Liver (tissue), 9 donors: ENCODE results near the gene INSM1. TPM values are rescaled to one million over a fixed set of nuclear protein-coding genes. Genes with fewer than 3 reads are reported as not detected.
"Not testable (repeated sequence)": the region's sequence is repeated elsewhere in the genome, so short reads cannot be mapped to it uniquely, and the experiment has no call there.

Experiments
- DNase-seq: peaks from one replicate; pipeline ENCODE4 v3.0.0-alpha.2; 2017; ENCODE audit warnings: low spot score
- H3K27ac ChIP-seq, 2 donors: one replicate each; pipeline ENCODE4 v1.7.0; 2013; ENCODE audit warnings: inconsistent platforms in 2 of 2, low read length in 2 of 2, control low read depth in 1 of 2, low read depth in 1 of 2, mild to moderate bottlenecking in 1 of 2
- H3K27me3 ChIP-seq, 4 donors: one replicate each; pipeline versions ENCODE4 v1.6.1 to v1.7.0; 2013; ENCODE audit warnings: low read length in 3 of 4, inconsistent platforms in 1 of 4, mild to moderate bottlenecking in 1 of 4, moderate library complexity in 1 of 4; ENCODE audit not compliant: control insufficient read depth in 4 of 4, insufficient read depth in 4 of 4
- H3K36me3 ChIP-seq, 4 donors: one replicate each; pipeline versions ENCODE4 v1.6.1 to v1.7.0; 2013; ENCODE audit warnings: low read length in 3 of 4, mild to moderate bottlenecking in 3 of 4, low read depth in 1 of 4, moderate library complexity in 1 of 4; ENCODE audit not compliant: control insufficient read depth in 4 of 4, insufficient read depth in 3 of 4
- H3K4me1 ChIP-seq, 4 donors: one replicate each; pipeline versions ENCODE4 v1.6.1 to v1.7.0; 2013; ENCODE audit warnings: low read length in 3 of 4, mild to moderate bottlenecking in 3 of 4, moderate library complexity in 1 of 4; ENCODE audit not compliant: control insufficient read depth in 4 of 4, insufficient read depth in 4 of 4
- H3K4me3 ChIP-seq, 3 donors: one replicate each; pipeline versions ENCODE4 v1.6.1 to v1.7.0; 2013; ENCODE audit warnings: low read length in 3 of 3, control low read depth in 1 of 3, low read depth in 1 of 3, mild to moderate bottlenecking in 1 of 3
- H3K9ac ChIP-seq, 2 donors: one replicate each; pipeline ENCODE4 v1.7.0; 2013; ENCODE audit warnings: low read length in 2 of 2, mild to moderate bottlenecking in 2 of 2, moderate library complexity in 2 of 2, control low read depth in 1 of 2, low read depth in 1 of 2
- H3K9me3 ChIP-seq, 4 donors: one replicate each; pipeline versions ENCODE4 v1.6.1 to v1.7.0; 2013; ENCODE audit warnings: low read length in 3 of 4; ENCODE audit not compliant: control insufficient read depth in 4 of 4
- ATF3 ChIP-seq: IDR thresholded peaks from 2 replicates; pipeline ENCODE4 v1.6.1; 2016; ENCODE audit warnings: antibody characterized with exemption
- CTCF ChIP-seq: fragments of 150-350 bp; IDR thresholded peaks from 2 replicates; pipeline ENCODE4 v1.5.1; 2017; ENCODE audit warnings: improper control_type of control experiment, low read depth, low read length; ENCODE audit not compliant: missing input control
- EGR1 ChIP-seq, 2 donors: IDR thresholded peaks; 2 replicates each; pipeline ENCODE4 v1.6.1; 2016 to 2018; ENCODE audit warnings: antibody characterized with exemption in 2 of 2, low read depth in 2 of 2
- FOXA1 ChIP-seq: IDR thresholded peaks from 2 replicates; pipeline ENCODE4 v1.6.1; 2016; ENCODE audit warnings: antibody characterized with exemption
- GABPA ChIP-seq, 2 donors: IDR thresholded peaks in 1 of 2; conservative IDR thresholded peaks in 1 of 2; 2 replicates each; pipeline ENCODE4 v1.6.1; 2016; ENCODE audit warnings: antibody characterized with exemption in 2 of 2, mild to moderate bottlenecking in 1 of 2, moderate library complexity in 1 of 2
- HNF4A ChIP-seq, 2 donors: conservative IDR thresholded peaks; 2 replicates each; pipeline ENCODE4 v1.6.1; 2016; ENCODE audit warnings: antibody characterized with exemption in 2 of 2, mild to moderate bottlenecking in 2 of 2
- HNF4G ChIP-seq: IDR thresholded peaks from 2 replicates; pipeline ENCODE4 v1.6.1; 2016; ENCODE audit warnings: antibody characterized with exemption
- JUND ChIP-seq, 2 donors: IDR thresholded peaks; 2 replicates each; pipeline ENCODE4 v1.6.1; 2016; ENCODE audit warnings: antibody characterized with exemption in 2 of 2
- NR2F2 ChIP-seq: IDR thresholded peaks from 2 replicates; pipeline ENCODE4 v1.6.1; 2016; ENCODE audit warnings: antibody characterized with exemption
- RAD21 ChIP-seq, 2 donors: IDR thresholded peaks; 2 replicates each; pipeline ENCODE4 v1.6.1; 2016; ENCODE audit warnings: antibody characterized with exemption in 2 of 2, mild to moderate bottlenecking in 2 of 2
- REST ChIP-seq: IDR thresholded peaks from 2 replicates; pipeline ENCODE4 v1.6.1; 2016; ENCODE audit warnings: antibody characterized with exemption, mild to moderate bottlenecking
- RXRA ChIP-seq, 2 donors: IDR thresholded peaks; 2 replicates each; pipeline ENCODE4 v1.6.1; 2017 to 2018; ENCODE audit warnings: antibody characterized with exemption in 2 of 2, mild to moderate bottlenecking in 1 of 2
- TAF1 ChIP-seq: conservative IDR thresholded peaks from 2 replicates; pipeline ENCODE4 v1.6.1; 2016; ENCODE audit warnings: antibody characterized with exemption, mild to moderate bottlenecking
- YY1 ChIP-seq: IDR thresholded peaks from 2 replicates; pipeline ENCODE4 v1.6.1; 2016; ENCODE audit warnings: antibody characterized with exemption, mild to moderate bottlenecking
- WGBS: extraction: QIAGEN DNeasy Blood & Tissue Kit; methylation state at CpG from one replicate; pipeline ENCODE4 v1.1.7; 2013; 5-methylcytosine and 5-hydroxymethylcytosine counted together
- polyA plus RNA-seq, 2 donors: library from polyadenylated mRNA; stranded (reverse) in 1 of 2; unstranded in 1 of 2; fragments of 200-250 nt in 1 of 2; fragments of >200 nt in 1 of 2; fragmentation: Nextera tagmentation in 1 of 2; extraction: Ambion mirVana in 1 of 2; gene quantifications; one replicate each; pipeline versions ENCODE4 v1.2.1 to v1.2.3, GENCODE V29; 2013 to 2015
- total RNA-seq, 2 donors: library from RNA; depleted of rRNA; stranded (reverse); fragments of >200 nt; gene quantifications; one replicate each; pipeline ENCODE4 v1.2.3, GENCODE V29; 2014
- TF ChIP-seq, protein P1 (sequence below): IDR thresholded peaks from 2 replicates; pipeline ENCODE4 v1.6.1; 2016; ENCODE audit warnings: antibody characterized with exemption
- donor health status: healthy.
- donor health status: healthy.
- donor health status: healthy.
- donor health status: healthy.
- donor health status: healthy.

The INSM1 gene
- total and polyA plus RNA-seq, 4 donors, result not detected

GRCh38 chr20:20353576-20353975, 14.3 kb upstream of the INSM1 start:
- TF ChIP-seq CTCF (no peak), HNF4G (no peak), ATF3 (no peak), RXRA (IDR thresholded peaks at IDR 0.05) (no peak), YY1 (no peak), TAF1 (no peak), HNF4A (conservative IDR thresholded peaks at IDR 0.05) (no peak), EGR1 (IDR thresholded peaks at IDR 0.05; ENCODE audit: low read depth in 2 of 2) (no peak), RAD21 (IDR thresholded peaks at IDR 0.05) (no peak)
- TF ChIP-seq, protein P1, sequence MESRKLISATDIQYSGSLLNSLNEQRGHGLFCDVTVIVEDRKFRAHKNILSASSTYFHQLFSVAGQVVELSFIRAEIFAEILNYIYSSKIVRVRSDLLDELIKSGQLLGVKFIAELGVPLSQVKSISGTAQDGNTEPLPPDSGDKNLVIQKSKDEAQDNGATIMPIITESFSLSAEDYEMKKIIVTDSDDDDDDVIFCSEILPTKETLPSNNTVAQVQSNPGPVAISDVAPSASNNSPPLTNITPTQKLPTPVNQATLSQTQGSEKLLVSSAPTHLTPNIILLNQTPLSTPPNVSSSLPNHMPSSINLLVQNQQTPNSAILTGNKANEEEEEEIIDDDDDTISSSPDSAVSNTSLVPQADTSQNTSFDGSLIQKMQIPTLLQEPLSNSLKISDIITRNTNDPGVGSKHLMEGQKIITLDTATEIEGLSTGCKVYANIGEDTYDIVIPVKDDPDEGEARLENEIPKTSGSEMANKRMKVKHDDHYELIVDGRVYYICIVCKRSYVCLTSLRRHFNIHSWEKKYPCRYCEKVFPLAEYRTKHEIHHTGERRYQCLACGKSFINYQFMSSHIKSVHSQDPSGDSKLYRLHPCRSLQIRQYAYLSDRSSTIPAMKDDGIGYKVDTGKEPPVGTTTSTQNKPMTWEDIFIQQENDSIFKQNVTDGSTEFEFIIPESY, result no peak
- no peak overlapping the region for H3K27ac ChIP-seq
- H3K4me3 ChIP-seq, result no peak overlapping the region
- no peak for DNase-seq
- no peaks in the 10 kb centered on the region for H3K4me1 ChIP-seq
- H3K9me3 ChIP-seq, result peaks cover 0 to 3% (median 0%) of the 10 kb centered on the region in 4 donors
- no peak overlapping the region for H3K9ac ChIP-seq
- no peaks in the 10 kb centered on the region for H3K36me3 ChIP-seq
- 70% methylated on average over 3 of the region's 3 CpGs for WGBS
- peaks cover 0 to 4% (median 0%) of the 10 kb centered on the region in 4 donors for H3K27me3 ChIP-seq

GRCh38 chr20:20355503-20355902, 12.4 kb upstream of the INSM1 start:
- H3K9ac ChIP-seq, H3K36me3 ChIP-seq, H3K4me1 ChIP-seq, H3K9me3 ChIP-seq, H3K27ac ChIP-seq, H3K27me3 ChIP-seq, H3K4me3 ChIP-seq, DNase-seq: not testable (repeated sequence)

DNA sequence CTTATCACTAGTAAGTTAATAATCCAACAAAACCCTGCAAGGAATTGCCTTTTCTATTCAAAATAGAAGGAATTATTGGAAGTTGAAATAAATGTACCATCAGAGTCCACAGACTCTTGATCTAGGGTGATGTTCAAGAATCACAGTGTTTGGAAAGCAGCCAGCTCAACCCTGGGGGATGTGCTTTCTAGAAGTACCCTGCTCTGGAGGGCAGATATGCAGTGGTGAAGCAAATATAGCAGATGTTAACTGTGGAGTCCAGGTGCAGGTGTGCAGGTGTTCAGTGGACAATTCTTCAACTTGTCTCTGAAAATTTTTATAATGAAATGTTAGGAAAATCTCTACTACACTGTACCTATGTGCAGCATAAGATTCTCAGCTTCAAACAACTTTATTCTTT, 9.1 kb upstream of the INSM1 start:
- Histone ChIP-seq H3K9ac (no peak overlapping the region), H3K9me3 (no peaks in the 10 kb centered on the region), H3K27ac (no peak overlapping the region), H3K4me3 (no peak overlapping the region), H3K27me3 (peaks cover 0 to 13% (median 7%) of the 10 kb centered on the region in 4 donors), H3K36me3 (no peaks in the 10 kb centered on the region), H3K4me1 (peaks cover 0 to 7% (median 5%) of the 10 kb centered on the region in 4 donors)
- no peak for DNase-seq
- TF ChIP-seq GABPA (IDR thresholded peaks at IDR 0.05 in 1 of 2, conservative IDR thresholded peaks at IDR 0.05 in 1 of 2) (no peak), FOXA1 (no peak), CTCF (no peak), REST (no peak), NR2F2 (no peak), HNF4G (no peak), ATF3 (no peak), EGR1 (IDR thresholded peaks at IDR 0.05; ENCODE audit: low read depth in 2 of 2) (no peak), JUND (IDR thresholded peaks at IDR 0.05) (no peak), HNF4A (conservative IDR thresholded peaks at IDR 0.05) (no peak)
- TF ChIP-seq, protein P1, result no peak
